Measurements from ENCODE around the gene SYP.

SYP gene

DNA sequence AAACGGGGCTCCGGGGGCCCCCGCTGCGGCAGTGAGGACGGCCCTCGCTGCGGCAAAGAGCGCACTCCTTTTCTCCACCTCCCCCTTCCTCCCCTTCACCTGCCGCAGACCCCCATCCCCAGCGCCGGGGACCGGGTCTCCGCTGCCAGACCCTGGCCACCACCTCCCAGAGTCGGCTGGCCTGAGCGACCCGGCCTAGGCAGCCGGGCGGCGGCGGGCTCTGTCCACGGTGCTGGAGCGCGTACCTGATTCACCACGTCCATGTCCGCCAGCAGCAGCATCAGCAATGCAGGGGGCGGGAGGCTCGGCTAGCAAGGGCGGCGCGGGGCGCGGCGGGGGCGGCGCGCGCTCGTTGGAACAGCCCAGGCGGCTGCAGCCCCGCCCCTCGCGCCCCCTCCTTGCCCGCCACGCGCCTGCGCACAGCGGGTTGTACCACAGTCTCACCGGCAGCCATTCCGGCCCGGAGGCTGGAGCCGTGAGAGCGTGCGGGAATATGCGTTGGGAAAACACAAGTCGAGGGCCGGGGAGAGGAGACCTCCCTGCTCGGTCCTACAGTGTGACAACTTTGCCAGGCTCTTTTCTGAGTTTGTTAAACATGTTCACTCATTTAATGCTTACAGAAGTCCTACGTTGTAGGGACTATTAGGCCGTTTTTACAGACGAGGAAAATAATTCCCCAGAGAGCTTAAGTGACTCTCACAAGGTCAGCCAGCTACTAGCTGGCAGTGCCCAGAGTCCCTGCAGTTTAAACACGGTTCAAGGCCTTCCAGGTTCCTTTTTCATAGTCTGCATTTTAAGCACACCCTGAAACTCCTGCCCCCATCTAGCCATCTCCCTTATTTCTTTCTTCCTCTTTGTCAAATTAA is at the start of gene SYP:
Gene SYP, minus strand, starts transcription at position 288 of the 866 bp plus-strand sequence. Its CDS starts 7 bp downstream, at position 281.
- DNase-seq (ENCODE audit: low spot score) = peak; percentile 87

DNA sequence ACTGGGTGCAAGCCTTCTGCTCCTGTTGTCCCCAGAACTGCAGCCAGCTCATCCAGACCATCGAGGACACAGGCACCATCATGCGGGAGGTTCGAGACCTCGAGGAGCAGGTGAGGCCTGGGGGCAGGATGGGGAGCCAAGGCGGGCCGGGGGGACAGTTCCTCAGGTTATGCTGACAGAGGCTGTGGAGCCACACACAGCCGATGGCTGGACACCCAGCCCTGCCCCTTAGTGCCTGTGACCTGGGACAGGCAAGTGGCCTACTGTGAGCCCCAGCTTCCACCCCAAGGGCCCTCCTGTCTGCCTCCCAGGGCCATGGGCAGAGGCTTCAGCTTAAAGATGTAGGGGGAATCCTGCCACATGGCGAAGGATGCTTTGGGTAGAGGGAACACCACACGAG is 49.6 kb upstream of the SYP start:
- DNase-seq (ENCODE audit: low spot score) = no peak

DNA sequence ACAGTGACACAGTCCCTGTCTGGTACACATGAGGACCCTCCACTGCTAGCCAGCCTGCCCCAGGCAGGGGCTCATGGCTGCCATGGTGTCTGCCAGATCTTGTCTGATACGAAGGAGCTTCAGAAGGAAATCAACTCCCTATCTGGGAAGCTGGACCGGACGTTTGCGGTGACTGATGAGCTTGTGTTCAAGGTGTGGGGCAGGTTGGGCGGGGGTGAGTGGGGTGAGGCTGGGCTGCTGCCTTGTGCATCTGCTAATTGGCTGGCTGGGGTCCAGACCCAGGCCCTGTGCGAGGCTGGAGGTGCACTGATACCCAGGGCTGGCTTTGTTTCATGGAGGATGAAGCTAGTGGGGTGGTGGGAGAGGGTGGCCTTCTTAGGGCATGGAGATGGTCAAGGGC is 49.1 kb upstream of the SYP start:
- DNase-seq (ENCODE audit: low spot score) = no peak

DNA sequence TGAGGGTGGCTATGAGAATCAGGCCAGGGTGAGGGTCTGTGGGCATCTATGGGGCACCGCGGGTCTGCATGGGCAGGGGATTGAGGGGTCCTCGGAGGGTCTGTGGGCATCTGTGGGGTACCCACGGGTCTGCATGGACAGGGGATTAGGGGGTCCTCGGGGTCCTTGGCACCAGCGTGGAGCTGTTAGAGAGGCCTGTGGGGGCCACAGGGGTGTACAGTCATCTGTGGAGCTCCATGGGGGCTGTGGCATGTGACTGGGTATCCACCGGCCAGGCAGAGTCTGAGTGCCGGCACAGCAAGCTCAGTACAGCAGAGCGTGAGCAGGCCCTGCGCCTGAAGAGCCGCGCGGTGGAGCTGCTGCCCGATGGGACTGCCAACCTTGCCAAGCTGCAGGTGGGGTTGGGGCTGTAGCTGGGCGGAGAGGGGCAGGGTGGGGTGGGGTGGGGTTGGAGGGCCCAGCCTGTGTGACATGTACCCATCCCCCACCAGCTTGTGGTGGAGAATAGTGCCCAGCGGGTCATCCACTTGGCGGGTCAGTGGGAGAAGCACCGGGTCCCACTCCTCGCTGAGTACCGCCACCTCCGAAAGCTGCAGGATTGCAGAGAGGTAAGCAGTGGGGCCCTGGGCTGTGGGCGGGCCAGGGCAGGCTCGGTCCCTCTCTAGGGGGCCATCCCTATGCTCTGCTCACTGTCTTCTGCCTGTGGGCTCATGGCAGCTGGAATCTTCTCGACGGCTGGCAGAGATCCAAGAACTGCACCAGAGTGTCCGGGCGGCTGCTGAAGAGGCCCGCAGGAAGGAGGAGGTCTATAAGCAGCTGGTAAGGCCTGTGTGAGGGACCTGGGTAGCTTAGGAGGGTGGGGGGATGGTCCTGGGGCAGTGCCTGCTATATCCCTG is 48.2 kb upstream of the SYP start:
- DNase-seq (ENCODE audit: low spot score) = no peak

DNA sequence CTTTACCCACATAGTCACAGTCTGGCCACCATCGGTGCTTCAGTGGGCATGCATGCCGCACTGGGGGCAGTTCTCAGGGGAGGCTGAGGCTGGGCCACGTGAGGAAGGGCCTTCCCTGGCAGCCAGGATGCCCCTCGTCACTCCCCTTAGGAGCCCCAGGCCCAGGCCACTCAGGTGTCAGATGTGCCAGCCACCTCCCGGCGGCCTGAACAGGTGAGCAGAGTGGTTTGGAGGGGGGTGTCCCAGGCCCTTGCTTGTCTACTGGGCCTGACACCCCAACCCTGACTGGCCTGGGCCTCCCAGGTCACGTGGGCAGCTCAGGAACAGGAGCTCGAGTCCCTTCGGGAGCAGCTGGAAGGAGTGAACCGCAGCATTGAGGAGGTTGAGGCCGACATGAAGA is 47.4 kb upstream of the SYP start:
- no peak for DNase-seq (ENCODE audit: low spot score)

DNA sequence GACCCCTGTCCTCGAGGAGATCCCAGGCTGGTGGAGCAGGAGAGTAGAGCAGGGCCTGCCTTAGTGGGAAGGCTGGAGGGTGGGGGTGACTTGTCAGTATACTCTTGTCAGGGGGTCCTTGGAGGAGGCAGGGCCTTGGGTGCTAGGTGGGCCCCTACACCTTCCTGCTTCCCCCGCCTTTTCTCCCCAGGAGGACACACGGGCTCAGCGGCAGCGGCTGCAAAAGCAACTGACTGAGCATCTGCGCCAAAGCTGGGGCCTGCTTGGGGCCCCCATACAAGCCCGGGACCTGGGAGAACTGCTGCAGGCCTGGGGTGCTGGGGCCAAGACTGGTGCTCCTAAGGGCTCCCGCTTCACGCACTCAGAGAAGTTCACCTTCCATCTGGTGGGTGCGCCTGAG is 46.5 kb upstream of the SYP start:
- no peak for DNase-seq (ENCODE audit: low spot score)

DNA sequence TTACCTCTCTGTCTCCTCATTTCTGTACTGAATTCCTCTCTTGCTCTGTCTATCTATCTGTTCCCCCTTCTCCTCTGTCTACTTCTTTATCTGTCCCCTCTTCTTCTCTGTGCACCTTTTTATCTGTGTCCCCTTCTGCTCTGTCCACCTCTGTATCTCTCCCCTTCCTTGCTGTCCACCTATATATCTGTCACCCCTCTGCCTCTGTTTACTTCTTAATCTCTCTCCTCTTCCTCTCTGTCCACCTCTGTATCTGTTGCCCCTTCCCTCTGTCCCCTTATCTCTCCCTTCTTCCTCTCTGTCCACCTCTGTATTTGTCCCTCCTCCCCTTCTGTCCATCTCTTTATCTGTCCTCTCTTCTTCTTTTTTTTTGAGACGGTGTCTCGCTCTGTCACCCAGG is 44.2 kb upstream of the SYP start:
- no peak for DNase-seq (ENCODE audit: low spot score)

DNA sequence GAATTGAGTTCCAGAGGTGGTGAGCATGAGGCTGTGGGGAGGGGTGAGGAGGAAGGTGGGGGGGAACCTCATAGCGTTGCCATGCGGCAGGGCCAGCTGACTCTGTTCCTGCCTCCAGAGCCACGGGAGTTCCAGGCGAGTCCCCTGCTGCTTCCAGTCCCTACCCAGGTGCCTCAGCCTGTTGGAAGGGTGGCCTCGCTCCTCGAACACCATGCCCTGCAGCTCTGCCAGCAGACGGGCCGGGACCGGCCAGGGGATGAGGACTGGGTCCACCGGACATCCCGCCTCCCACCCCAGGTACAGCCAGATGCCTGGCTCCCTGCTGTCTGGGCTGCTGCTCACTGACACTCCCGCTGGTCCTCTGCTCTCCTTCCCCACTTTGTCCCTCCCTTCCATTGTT is 43.2 kb upstream of the SYP start:
- DNase-seq (ENCODE audit: low spot score) = no peak

DNA sequence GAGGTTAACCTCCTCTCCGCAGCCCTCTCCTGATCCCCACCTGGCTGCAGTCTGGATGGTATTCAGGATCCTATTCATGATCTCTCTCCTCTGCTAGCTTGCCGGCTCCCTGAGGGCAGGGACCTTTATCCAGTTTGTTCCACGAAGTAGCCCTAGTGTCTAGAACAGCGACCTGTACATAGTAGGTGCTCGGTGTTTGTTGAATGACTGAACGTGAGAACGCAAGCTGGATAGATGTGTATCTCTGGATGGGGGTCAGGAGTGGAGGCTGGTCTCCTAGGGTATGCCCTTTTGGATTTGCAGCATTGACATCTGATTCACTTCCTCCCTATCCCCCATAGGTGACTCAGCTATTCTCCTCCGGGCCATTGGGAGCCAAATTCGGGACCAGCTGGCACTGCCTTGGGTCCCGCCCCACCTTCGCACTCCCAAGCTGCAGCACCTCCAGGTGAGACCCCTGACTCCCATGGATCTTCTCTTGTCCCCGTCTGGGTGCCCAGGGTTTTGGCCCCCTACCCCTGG is 42.6 kb upstream of the SYP start:
- DNase-seq (ENCODE audit: low spot score) = no peak

DNA sequence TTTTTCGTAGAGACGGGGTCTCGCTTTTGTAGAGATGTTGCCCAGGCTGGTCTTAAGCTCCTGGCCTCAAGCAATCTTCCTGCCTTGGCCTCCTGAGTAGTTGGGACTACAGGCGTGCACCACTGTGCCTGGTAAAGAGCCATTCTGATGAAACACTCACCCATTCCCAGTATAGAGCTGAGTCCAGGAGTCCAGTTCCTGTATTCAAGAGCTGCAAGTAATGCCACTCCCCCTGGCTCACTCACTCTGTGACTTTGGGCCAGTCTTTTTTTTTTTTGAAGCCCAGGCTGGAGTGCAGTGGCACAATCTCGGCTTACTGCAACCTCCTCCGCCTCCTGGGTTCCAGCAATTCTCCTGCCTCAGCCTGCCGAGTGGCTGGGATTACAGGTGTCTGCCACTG is 38.7 kb upstream of the SYP start:
- DNase-seq (ENCODE audit: low spot score) = no peak

DNA sequence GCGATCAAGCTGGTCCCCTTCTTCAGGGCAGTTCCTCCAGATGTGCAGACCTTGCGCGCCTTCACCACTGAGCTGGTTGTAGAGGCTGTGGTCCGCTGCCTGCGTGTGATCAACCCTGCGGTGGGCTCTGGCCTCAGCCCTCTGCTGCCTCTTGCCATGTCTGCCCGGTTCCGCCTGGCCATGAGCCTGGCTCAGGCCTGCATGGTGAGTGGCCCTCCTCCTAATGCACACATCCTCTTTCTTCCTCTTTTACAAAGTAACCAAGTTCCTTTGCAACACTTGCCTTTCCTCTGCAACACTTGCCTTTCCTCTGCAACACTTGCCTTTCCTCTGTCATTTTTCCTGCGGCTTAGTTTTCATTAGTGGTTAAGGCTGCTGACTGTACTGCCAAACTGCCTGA is 37.1 kb upstream of the SYP start:
- no peak for DNase-seq (ENCODE audit: low spot score)

DNA sequence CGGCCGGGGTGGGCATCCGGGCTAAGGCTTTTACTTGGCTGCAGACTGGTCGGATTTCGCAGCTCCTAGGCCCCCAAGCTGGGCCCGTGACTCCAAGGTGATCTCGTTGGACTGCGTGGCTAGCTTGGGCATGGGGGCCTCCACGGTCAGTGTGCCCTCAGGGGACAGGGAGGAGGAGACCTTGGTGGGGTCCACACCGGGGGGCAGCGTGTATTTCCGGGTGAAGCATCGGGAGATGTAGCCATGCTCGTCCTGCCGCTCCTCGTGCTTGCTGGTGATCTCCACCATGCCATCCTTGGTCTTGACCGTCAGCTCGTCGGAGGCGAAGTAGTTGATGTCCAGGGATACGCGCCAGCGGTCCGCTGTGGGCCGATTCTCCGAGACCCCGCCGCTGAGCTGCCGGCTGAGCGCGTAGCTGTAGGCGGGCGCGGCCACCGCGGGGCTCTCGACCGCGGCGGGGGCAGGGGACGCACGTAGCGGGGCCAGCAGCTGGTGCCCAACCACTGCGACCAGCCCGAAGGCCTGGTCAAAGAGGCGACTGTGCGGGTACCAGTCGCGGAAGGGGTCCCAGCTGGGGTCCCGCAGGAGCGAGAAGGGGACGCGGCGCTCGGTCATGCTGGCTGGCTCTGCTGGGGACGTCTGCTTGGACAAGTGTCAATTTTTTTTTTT is 34.0 kb upstream of the SYP start:
- DNase-seq (ENCODE audit: low spot score) = no peak

DNA sequence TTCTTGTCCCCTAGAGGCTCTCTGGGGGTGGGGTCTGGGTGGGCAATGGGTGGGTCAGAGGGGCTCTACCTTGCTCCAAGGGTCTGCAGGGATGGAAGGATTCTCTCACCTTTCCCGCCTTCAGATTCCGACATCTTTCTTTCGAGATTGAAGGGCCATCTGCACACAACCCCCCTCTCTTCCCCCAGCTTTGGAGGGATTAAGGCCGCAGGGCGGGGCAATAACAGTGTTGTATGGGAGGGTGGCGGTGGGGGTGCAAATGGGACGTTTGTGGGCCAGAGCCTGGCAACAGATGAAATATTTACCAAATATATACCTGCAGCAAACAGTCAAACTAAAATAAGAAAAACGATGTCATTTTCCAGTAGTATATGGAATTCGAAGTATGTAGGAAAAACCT is 33.2 kb upstream of the SYP start, which contains the start of gene CACNA1F:
Gene CACNA1F, minus strand, starts transcription at position 165 of the 400 bp plus-strand sequence. Its CDS starts 31 bp downstream, at position 134.
- DNase-seq (ENCODE audit: low spot score) = no peak

DNA sequence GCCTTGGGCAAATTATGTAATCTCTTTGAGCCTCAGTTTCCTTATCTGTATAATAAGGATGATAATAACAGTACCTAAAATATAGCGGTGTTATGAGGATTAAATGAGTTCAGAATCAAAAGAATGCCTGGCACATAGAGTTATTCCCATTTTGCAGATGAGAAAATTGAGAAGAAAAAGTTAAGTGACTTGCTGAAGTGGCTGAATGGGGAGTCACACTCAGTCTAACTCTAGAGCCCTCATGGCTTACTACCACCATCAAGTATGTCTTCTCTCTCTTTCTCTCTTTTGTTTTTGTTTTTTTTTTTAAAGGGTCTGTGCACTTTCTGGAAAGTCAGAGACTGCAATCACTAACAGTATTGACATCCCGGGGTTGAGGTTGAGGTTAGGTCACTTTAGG is 32.5 kb upstream of the SYP start:
- no peak for DNase-seq (ENCODE audit: low spot score)

DNA sequence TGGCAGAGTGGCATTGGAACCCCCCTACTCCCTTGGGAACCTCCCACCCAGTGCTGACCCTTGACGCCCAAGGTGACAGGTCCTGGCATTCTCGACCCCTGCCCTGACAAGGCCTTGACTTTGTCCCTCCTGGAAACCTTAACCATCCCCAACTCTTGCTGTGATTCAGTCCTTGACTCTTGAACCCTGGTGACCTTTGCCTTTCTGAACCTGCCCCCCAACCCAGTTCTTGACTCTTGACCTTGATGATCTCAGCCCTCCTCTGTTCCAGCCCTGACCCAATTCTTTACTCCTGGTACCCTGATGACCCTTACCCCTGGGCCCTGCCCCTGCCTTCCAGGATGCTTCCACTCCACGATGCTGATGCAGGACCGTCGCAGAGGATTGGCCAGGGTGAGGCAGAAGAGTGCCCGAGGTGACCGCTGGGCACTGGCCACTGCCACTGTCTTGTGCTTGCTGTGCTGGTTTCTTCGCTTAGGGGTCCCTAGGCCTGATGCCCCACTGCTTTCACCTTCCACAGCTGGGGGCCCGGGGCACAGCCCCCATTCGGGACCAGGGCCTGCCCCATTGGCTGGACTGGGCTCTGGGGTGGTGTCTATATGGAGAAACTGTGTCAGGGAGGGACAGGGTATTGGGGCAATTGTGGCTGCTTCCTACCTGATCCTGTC is 31.5 kb upstream of the SYP start:
- no peak for DNase-seq (ENCODE audit: low spot score)

DNA sequence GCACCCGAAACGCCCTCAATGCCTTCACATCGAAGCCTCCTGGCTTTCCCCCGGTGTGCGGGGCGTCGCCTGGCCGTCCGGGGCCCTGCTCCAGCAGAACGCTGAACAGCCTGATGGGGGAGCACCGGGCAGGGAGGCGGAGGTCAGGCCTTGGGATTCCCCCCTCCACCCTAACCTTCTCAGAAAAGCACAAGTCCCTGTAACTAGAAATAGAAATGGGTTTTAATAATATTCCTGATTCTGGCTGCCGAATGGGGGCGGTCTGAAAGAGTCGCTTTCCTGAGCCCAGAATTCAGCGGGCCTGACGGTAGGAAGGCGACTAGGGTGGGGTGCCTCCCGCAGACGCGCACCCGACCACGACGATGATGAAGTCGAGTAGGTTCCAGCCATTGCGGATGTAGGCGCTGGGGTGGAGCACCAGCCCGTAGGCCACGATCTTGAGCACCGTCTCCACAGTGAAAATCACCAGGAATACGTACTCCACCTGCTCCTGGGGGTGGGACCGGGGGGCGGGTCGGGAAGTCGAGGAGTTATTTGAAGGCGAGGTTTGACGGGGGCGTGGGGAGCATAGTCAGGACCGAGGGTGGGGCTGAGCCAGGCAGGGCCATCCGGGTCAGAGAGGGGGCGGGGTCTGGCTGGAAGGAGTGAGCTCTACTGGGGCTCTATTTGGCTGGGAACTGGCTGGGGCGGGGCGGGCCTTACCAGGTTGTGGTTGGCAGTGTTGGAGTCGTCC is 30.7 kb upstream of the SYP start:
- peak; percentile 82 for DNase-seq (ENCODE audit: low spot score)

DNA sequence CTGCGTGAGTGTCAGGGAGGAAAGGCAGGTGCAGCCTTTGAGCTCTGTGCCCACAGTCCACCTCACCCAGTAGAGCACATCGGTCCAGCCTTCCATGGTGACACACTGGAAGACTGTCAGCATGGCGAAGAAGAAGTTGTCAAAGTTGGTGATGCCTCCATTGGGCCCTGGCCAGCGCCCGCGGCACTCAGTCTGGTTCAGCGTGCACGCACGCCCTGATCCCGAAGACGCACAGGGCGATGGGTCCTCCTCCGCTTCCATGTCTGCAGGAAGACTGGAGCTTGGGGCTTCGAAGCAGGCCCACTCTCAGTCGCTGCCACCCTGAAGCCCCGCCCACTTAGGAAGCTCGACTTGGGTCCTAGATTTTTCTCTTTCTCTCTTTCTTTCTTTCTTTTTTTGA is 28.2 kb upstream of the SYP start:
- no peak for DNase-seq (ENCODE audit: low spot score)

DNA sequence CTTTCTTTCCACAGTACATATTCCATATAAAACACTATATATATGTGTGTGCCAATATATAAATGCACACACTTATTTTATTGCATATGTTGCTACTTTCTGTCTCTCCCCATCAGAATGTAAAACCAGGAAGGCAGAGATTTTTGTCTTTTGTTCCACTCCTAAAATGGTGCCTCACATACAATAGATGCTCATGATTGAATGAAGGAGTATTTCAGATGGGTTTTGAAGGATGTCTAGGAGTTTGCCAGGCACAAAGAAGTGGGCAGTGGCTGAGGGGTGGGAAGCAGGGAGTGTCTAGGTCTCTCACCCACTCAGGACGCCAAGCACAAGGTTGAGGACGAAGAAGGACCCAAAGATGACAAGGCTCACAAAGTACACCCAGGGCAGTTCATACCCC is 27.7 kb upstream of the SYP start:
- DNase-seq (ENCODE audit: low spot score) = no peak

DNA sequence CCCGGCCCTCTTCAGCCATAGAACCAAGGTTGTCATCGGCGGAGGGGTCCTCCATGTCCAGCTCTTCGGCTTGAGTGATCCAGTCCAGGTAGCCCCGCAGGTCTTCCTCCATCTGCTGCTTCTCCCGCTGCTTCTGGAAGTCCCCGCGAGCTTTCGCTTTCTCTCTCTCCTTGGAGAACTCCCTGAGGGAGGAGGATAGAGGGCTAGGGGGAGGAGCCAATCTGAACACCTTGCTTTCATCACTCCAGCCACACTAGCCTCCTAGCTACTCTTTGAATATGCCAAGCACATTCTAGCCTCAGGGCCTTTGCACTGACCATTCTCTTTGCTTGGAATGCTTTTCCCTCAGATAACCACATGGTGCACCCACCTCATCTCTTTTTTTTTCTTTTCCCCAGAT is 27.0 kb upstream of the SYP start:
- DNase-seq (ENCODE audit: low spot score) = no peak

DNA sequence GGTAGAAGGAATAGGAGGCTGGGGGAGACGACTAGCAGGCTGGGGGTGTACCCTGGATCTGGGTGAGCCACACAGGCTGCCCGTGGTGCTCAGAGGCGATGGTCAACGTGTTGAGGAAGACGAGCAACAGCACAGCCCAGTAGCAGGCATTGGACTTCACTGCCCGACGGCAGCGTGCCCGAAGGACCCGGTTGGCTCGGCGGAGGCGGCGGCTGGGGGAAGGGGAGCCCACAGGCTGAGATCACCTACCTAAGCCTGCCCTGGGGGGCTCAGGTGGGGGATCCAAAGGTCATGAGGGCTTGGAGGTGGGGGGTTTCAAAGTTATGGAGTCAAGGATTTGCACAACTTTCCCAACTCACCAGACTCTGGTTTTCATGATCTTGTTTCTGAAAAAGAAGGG is 25.9 kb upstream of the SYP start:
- DNase-seq (ENCODE audit: low spot score) = no peak

DNA sequence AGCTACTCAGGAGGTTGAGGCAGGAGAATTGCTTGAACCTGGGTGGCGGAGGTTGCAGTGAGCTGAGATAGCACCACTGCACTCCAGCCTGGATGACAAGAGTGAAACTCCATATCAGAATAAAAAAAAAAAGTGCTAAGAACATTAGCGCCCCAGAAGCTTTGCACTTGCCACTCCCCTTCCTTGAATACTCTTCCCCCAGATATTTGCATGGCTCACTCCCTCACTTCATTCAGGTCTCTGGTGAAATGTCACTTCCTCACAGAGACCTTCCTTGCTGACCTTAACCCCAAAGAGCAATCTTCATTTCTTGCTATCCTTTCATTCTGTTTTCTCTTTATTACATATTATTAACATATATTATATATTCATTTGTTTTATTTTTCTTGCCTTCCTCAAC is 21.9 kb upstream of the SYP start:
- no peak for DNase-seq (ENCODE audit: low spot score)

All from SW480 (cell line).